GM21576 (cell line): ENCODE results near the gene RAMP1.
"Not testable (repeated sequence)": the region's sequence is repeated elsewhere in the genome, so short reads cannot be mapped to it uniquely, and the experiment has no call there.

Experiments
- ATAC-seq: cut with Tn5 transposase; IDR thresholded peaks from one replicate; pipeline ENCODE4 v1.9.1; 2021; ENCODE audit warnings: mild to moderate bottlenecking, moderate library complexity; ENCODE audit not compliant: unreplicated experiment

Gene RAMP1

GRCh38 chr2:237859533-237860272 lies at the start of gene RAMP1:
Gene RAMP1, plus strand, starts transcription at chr2:237859623. Its CDS starts 53 bp downstream, at chr2:237859676.
- no peak for ATAC-seq

DNA sequence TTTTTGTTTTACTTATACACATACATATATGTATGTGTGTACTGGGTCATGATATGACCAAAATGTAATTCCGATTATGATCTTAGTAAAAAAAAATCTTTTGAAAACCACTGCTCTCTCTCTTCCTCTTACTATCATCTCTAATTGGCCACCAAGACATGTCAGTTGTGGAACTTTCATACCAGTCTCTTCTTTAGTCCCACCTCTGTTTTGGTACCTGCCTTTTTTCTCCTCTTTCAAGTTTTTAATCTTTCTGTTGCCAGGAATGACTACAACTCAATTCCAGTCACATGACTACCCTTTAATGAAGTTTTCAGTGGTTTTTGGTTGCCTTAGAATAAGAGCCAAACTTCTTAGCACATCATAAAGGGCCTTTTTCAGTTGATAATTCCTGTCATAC lies 43.8 kb upstream of the RAMP1 start:
- ATAC-seq: no peak

DNA sequence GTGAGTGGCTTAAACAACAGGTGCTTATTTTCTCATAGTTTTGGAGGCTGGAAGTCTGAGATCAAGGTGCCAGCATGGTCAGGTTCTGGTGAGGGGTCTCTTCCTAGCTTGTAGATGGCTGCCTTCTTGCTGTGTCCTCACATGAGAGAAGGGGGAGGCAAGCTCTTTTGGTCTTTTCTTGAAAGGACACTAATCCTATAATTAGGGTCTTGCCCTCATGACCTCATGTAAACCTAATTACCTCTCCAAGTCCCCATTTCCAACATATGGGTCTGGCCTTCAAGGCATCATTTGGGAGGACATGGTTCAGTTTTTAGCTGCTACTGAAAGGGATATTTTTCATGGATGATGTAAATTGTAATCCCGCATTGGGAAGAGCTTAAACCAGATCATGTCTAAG lies 42.9 kb upstream of the RAMP1 start:
- no peak for ATAC-seq

GRCh38 chr2:237818066-237818473 lies 41.4 kb upstream of the RAMP1 start:
- ATAC-seq: no peak

GRCh38 chr2:237819231-237819630 lies 40.2 kb upstream of the RAMP1 start:
- no peak for ATAC-seq

DNA sequence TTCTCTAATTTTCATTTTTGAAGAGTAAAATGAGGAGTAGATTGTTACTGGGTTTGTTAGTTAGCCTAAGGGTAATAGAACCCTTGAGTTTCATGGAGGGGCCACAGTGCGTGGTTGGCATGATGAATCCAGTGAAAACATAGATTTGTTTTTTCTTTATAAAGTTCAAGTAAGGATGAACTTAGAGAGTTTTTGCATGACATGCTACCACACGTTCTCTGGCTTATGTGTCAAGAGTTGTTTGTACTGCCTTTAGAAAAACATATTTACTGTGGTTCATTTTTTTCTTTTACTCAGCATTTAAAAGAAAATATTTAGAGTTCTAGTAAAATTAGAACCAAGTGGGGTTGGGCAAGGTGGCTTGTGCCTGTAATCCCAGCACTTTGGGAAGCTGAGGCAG lies 39.0 kb upstream of the RAMP1 start:
- ATAC-seq: no peak

GRCh38 chr2:237823544-237823943 lies 35.9 kb upstream of the RAMP1 start:
- no peak for ATAC-seq

DNA sequence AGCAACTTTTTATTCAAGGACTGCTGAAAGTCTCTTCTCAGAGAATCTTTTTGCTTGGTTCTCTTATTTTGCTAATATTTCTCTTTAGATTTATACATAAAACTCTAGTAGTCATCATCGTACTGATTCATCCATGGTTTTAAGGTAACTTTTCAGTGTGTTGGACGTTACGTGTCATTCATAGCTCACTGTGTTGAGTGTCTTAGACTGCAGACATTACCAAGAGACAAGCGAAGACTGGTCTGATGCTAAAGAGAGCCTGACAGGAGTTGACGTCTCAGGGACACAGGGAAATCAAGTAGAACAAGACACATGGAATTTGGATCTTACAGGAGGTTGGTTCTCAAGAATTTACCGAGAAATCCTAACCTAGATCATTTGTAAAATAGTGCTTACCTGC lies 35.3 kb upstream of the RAMP1 start:
- ATAC-seq: no peak

DNA sequence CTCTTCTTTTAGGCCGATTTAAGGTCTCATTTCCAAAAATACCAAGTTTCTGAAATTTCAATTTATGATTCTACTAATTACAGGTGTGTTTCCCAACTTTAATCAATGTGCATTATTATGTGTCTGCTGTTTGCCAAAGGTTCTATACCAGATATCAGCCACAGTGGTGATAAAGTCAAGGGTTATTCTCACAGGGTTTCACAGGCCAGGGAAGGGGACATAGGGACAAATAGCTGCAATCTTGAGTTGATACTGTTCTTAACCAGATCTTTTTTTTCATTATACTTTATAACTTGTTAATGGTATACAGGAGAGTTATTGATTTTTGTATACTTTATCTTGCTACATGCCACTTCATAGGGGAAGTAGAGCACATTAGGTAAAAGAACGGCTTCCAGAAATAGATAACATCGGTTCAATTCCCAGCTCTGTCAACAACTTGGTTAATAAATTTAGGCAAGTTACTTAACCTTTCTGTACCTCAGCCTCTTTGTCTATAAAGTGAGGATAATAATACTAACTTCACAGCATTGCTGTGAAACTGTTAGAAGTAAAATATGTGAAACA lies 31.9 kb upstream of the RAMP1 start:
- no peak for ATAC-seq

DNA sequence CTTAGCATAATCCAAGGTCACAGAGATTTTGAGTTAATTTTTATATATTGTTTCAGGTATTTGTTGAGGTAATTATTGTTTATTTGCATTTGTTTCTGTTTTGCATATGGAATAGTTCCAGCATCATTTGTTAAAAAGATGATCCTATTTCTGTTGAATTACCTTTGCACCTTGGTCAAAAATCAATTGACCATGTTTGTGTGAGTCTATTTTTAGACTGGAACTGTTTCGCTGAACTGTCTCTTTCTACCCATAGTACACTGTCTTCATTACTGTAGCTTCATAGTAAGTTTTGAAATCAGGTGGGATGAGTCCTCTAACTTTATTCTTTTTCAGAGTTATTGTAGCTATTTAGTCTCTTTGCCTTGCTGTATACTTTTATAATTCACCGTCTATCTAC lies 28.9 kb upstream of the RAMP1 start:
- ATAC-seq: no peak

GRCh38 chr2:237833546-237833945 lies 25.9 kb upstream of the RAMP1 start:
- no peak for ATAC-seq

GRCh38 chr2:237835372-237835771 lies 24.1 kb upstream of the RAMP1 start:
- ATAC-seq: no peak

- ATAC-seq: no peak
These were observed 18.4 kb upstream of the RAMP1 start for GRCh38 chr2:237841051-237841450.

DNA sequence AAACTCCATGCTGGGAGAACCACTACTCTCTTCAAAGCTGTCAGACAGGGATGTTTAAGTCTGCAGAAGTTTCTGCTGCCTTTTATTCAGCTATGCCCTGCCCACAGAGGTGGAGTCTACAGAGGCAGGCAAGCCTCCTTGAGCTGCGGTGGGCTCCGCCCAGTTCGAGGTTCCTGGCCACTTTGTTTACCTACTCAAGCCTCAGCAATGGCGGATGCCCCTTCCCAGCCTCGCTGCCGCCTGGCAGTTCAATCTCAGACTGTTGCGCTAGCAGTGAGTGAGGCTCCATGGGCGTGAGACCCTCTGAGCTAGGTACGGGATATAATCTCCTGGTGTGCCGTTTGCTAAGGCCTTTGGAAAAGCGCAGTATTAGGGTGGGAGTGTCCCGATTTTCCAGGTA lies 10.5 kb upstream of the RAMP1 start:
- ATAC-seq: not testable (repeated sequence)

DNA sequence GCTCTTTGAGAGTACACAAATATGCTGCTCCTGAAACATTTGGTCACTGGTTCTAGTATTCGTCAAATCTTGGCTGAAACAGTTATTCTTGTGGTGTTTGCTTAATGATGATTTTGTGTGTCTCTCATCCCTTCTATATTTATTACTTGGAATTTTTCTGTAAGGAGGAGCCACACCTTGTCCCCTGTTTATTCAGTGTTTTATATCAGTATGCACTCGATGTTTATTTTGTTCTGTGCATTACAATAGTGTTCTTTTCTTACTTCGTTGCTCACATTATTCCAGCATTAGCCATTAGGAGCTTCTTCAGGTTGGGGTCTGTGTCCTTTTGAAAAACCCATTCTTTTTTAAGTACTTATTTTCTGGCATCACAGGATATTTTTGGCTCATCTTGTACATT lies 5.1 kb upstream of the RAMP1 start:
- ATAC-seq: no peak

GRCh38 chr2:237857791-237858190 lies 1.6 kb upstream of the RAMP1 start:
- ATAC-seq: no peak

GRCh38 chr2:237858294-237859081 lies 935 bp upstream of the RAMP1 start:
- ATAC-seq: no peak

- no peak for ATAC-seq
These were observed 365 bp upstream of the RAMP1 start for GRCh38 chr2:237859082-237859433.

GRCh38 chr2:237860273-237860935 lies 981 bp downstream of the RAMP1 start:
- no peak for ATAC-seq

DNA sequence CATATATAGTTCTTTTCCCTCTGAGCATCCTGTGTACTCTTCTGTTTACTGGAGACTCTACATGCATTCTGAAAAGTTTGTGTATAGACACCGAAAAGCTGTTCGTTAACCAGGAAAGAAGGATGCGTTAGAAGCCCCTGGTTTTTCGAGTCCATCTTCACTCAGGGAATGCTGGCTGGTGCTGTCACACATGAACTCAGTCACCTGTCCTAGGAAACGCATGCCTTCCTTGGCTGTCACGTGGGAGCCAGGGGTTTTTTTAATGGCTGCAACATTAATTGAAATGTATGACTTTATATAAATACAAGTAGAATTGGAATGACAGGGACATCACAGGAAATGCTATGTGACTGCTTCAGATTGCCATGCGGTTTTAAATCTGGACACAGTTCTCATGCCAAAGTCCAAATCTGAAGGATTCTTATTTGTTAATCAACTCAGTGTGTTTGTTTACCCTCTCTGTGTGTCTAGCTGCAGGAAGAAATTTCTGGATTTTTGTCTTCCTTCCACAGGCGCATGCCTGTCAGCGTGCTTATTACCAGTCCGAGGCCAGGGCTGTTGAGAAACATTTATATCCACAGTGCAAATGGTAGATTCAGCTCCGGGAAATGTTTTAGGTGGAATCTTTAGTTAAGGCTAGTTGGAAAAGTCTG lies 2.6 kb downstream of the RAMP1 start:
- ATAC-seq: no peak

DNA sequence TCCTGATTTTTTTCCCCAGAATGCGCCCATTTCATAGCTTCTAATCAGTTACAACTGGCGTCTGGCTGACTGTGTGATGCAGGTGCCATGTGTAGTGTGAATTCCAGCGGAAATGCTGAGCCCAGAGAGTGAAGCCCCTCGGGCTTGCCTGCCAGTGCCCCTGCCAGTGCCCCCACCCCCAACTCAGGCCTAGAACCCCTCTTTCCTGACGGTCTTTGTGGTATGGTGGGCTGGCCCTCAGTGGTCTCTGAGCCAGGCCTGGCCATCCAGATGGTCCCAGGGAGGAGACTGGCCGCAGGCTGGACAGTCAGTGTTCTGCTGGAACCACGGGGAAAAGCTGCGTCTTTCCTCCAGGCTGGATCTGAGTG lies 3.1 kb downstream of the RAMP1 start:
- ATAC-seq: no peak
